ENCODE results near the gene FERMT3.
A peak's percentile ranks its signal among the peaks of the same experiment; 100 is the strongest.

Gene FERMT3

GRCh38 chr11:64186492-64187165 lies 19.9 kb upstream of the FERMT3 start:
- no peak for DNase-seq (ENCODE audit: low spot score)

GRCh38 chr11:64192434-64192833 lies 14.1 kb upstream of the FERMT3 start:
- DNase-seq (ENCODE audit: low spot score) = no peak

- DNase-seq (ENCODE audit: low spot score) = no peak
Measured at GRCh38 chr11:64196626-64197025, 9.9 kb upstream of the FERMT3 start.

- DNase-seq (ENCODE audit: low spot score) = no peak
Measured at GRCh38 chr11:64198511-64198910, 8.0 kb upstream of the FERMT3 start.

DNA sequence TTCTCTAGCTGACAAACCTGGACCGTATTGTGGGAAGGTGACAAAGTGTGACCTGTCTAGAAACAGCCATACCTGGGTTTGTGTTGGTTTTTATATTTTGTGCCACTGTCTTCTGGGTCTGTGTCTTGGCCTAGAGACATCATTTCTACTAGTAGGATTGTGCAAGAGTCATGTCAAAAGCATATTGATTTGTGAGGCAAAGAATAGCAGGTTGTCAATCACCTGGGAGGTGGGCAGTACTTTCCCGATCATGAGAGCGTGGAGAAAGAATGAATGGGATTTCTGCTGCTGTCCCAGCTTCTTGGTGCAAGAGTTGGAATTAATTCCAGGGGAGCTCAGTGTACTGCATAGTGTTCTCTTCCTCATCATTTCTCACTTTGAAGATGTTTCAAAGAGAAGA lies 5.0 kb upstream of the FERMT3 start:
- no peak for DNase-seq (ENCODE audit: low spot score)

GRCh38 chr11:64202992-64203391 lies 3.5 kb upstream of the FERMT3 start:
- no peak for DNase-seq (ENCODE audit: low spot score)

- no peak for DNase-seq (ENCODE audit: low spot score)
Measured at GRCh38 chr11:64203421-64204079, 3.0 kb upstream of the FERMT3 start.

- no peak for DNase-seq (ENCODE audit: low spot score)
Measured at GRCh38 chr11:64204080-64204440, 2.5 kb upstream of the FERMT3 start.

DNA sequence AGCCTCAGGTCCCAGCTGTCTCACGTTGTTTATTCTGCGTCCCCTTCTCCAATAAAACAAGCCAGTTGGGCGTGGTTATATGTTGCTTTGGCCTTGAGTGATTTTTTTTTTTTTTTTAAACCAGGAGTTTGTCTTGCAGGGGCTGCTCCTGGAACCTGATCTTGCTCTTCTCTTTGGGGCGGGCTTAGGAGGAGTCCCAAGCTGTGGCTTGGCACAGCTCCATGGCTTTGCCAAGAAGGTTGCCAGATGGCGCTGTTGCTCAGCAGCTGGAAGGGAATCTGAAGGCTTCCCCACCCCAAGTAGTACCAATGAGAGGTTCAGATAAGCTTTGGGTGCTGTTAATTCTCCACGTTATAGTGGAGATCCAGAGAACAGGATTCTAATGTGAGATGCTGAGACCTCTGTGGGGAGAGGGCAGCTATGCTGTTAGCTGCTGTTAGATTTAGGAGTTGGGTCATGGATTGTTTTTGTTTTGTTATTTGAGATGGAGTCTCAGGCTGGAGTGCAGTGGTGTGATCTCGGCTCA lies 2.0 kb upstream of the FERMT3 start:
- DNase-seq (ENCODE audit: low spot score) = peak; percentile 54

GRCh38 chr11:64207256-64208085 lies 950 bp downstream of the FERMT3 start:
- DNase-seq (ENCODE audit: low spot score) = peak; percentile 48

GRCh38 chr11:64208086-64208795 lies 1.7 kb downstream of the FERMT3 start:
- DNase-seq (ENCODE audit: low spot score) = peak; percentile 44

GRCh38 chr11:64208796-64209562 lies 2.5 kb downstream of the FERMT3 start:
- DNase-seq (ENCODE audit: low spot score) = no peak

- no peak for DNase-seq (ENCODE audit: low spot score)
Measured at GRCh38 chr11:64209563-64209843, 3.0 kb downstream of the FERMT3 start.

- DNase-seq (ENCODE audit: low spot score) = no peak
Measured at GRCh38 chr11:64210301-64211020, 3.9 kb downstream of the FERMT3 start.

GRCh38 chr11:64211181-64211872 lies 4.8 kb downstream of the FERMT3 start:
- no peak for DNase-seq (ENCODE audit: low spot score)

DNA sequence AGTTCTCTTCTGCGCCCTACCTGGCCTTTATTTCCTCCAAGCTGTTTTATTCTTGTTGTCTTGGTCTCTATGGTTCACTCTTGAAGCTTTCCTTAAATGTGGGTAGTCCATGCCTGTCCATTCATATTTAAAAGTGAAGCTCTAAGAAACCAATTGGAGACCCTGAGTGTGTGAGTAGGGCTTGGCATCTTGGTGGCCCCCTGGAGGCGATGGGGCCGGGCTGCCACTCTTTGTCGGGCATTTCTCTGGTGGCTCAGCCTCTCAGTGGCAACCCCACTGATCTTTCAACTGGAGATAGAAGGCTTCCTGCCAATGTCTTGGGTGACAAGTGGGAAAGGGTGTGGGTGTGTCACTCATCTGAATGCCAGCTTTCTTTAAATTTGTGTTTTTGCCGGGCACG lies 10.4 kb downstream of the FERMT3 start:
- DNase-seq (ENCODE audit: low spot score) = no peak

DNA sequence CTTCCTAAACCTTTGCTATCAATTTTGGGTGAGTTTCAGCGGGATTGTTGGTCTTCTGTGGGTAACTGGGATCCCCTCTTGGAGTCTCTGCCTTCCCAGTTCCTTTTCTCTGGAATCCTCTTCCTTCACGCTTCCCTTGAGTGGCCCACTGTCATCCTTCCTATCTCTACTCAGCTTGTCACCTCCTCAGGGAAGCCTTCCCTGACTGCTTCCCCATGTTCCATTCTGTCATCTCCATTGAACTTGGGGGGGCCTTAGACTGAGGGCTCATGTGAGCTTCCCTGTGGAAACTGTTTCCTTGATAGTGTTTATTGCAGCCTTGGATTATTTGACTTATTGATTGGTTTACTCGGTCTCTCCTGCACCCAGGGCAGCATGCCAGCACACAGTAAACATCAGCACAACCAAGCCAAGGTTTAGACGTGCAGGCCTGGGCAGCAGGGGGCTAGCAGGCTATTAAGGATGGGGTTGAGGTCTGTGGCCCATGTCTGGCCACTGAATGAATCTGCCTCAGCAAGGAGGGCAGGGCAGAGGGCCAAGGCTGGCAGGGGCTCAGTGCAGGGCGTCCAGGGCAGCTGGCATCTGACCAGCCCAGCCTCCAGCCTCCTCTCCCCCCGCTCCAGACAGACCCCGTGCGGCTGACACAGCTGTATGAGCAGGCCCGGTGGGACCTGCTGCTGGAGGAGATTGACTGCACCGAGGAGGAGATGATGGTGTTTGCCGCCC lies 12.3 kb downstream of the FERMT3 start:
- no peak for DNase-seq (ENCODE audit: low spot score)

GRCh38 chr11:64219354-64219684 lies 12.8 kb downstream of the FERMT3 start:
- DNase-seq (ENCODE audit: low spot score) = no peak

DNA sequence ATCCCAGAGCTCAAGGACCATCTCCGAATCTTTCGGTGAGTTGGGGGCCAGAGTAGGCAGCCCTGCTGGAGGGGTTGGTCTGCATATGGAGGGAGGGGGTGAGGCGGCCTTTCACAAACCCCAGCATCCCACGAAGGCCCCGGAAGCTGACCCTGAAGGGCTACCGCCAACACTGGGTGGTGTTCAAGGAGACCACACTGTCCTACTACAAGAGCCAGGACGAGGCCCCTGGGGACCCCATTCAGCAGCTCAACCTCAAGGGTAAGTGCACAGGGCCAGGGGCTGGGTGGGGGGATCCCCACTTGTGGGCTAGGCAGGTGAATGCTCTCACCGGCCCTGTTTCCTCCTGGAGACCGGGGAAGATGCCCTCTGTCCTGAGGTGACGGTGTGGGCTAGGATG lies 13.2 kb downstream of the FERMT3 start:
- no peak for DNase-seq (ENCODE audit: low spot score)

- DNase-seq (ENCODE audit: low spot score) = no peak
Measured at GRCh38 chr11:64220271-64220670, 13.8 kb downstream of the FERMT3 start.

All from ecto neural progenitor cell (in vitro differentiated cells).